Activated CD8-positive, alpha-beta T cell treated with anti-CD3 and anti-CD28 coated beads, Interleukin-2, amount 10 ng/mL, durations not matched to agents 7 days and 5 days (primary cell): ENCODE results near the gene MBLAC2. TPM values are rescaled to one million over a fixed set of nuclear protein-coding genes. Genes with fewer than 3 reads are reported as not detected.

Experiments
- ATAC-seq: fragments of 150-1000 bp; cut with Tn5 transposase; one replicate; pipeline ENCODE4 v1.10.0; 2021; ENCODE audit warnings: moderate library complexity
- CTCF ChIA-PET: fragments of 350-600 bp; sonication (Branson Sonifier 250); formaldehyde crosslinking; loops from one replicate; lab custom pipeline; 2021; ENCODE audit warnings: antibody characterized with exemption; lab: Charles Lee
- POLR2A ChIA-PET: fragments of 350-600 bp; sonication (Branson Sonifier 250); formaldehyde crosslinking; loops from one replicate; lab custom pipeline; 2021; ENCODE audit warnings: antibody characterized with exemption; lab: Charles Lee
- DNase-seq: peaks from one replicate; pipeline ENCODE4 v3.0.0-alpha.2; 2020
- H3K27ac Mint-ChIP-seq: one replicate; pipeline ENCODE4 v1.8.0; 2021; ENCODE audit warnings: mild to moderate bottlenecking, mixed read lengths
- H3K27me3 Mint-ChIP-seq: one replicate; pipeline ENCODE4 v1.8.0; 2021; ENCODE audit warnings: low read depth, mixed read lengths
- H3K36me3 Mint-ChIP-seq: one replicate; pipeline ENCODE4 v1.8.0; 2021; ENCODE audit warnings: low read depth, mixed read lengths
- H3K4me1 Mint-ChIP-seq: one replicate; pipeline ENCODE4 v1.8.0; 2021; ENCODE audit warnings: low read depth, mixed read lengths
- H3K4me3 Mint-ChIP-seq: one replicate; pipeline ENCODE4 v1.8.0; 2021; ENCODE audit warnings: mild to moderate bottlenecking, mixed read lengths
- H3K9me3 Mint-ChIP-seq: one replicate; pipeline ENCODE4 v1.8.0; 2022; ENCODE audit warnings: mixed read lengths; ENCODE audit not compliant: insufficient read depth
- total RNA-seq, 2 experiments: library from RNA; stranded (reverse); gene quantifications; one replicate each; pipeline ENCODE4 v1.2.3, GENCODE V29; 2021

MBLAC2 gene
- total RNA-seq, 2 experiments from 2014 or later: 5.1 to 5.5 TPM

DNA sequence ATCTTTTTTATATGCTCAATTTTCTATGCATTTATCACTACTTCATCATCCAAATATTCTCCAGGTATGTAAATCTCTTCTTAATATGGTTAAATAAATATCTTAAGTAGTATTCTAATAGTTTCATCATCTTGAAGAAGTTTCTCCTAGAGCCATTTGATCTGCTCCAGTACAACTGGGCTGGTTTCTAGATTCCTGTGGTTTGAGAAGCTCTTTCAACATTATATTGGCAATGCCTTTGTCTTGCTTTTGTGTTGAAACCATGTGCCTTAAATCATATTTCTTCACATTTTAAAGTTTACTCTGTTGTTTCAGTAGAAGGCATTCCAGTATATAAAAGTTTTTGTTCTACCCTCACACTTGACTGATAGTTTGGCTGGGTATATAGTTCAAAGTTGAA lies 27.6 kb downstream of the MBLAC2 start:
- no peak for DNase-seq

DNA sequence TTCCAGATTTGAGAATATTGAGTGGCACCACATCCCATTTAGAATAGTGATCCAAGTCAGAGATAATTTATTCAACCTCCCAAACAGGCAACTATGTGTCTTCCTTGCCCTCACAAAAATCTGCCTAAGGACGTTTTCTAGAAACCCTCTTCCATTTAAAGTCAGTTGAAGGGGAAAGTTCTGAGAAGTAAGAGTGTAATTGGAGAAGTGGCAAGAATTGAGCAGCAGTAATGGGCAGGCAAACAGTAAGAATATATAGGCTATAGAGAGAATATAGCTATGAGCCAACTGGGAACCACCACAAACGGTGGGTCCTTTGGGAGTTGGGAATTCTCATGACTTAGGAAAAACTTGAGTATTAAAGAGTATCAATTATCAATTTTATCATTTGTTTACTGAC lies 33.9 kb downstream of the MBLAC2 start:
- Mint-ChIP-seq H3K4me3 (peak overlapping the region; percentile 75), H3K27me3 (peaks cover 13% of the 10 kb centered on the region), H3K27ac (no peak overlapping the region), H3K9me3 (no peaks in the 10 kb centered on the region), H3K4me1 (peaks cover 7% of the 10 kb centered on the region), H3K36me3 (no peaks in the 10 kb centered on the region)
- ChIA-PET CTCF (interaction anchor here (1.1 to 8.3 kb wide), 6 partner anchors 17 to 343 kb away, joined by 3 to 76 read pairs (median 5); partner anchors contain the start of gene LYSMD3), POLR2A (no interaction called here)
- DNase-seq (no peak), ATAC-seq (no peak)

More for the DNA sequence above, 27.6 kb downstream of the MBLAC2 start:
- Mint-ChIP-seq H3K9me3 (no peaks in the 10 kb centered on the region), H3K4me1 (no peaks in the 10 kb centered on the region), H3K36me3 (no peaks in the 10 kb centered on the region), H3K27ac (no peak overlapping the region), H3K27me3 (peaks cover 3% of the 10 kb centered on the region), H3K4me3 (no peak overlapping the region)
- POLR2A ChIA-PET: no interaction called here
- no peak for ATAC-seq
- CTCF ChIA-PET: no interaction called here

DNA sequence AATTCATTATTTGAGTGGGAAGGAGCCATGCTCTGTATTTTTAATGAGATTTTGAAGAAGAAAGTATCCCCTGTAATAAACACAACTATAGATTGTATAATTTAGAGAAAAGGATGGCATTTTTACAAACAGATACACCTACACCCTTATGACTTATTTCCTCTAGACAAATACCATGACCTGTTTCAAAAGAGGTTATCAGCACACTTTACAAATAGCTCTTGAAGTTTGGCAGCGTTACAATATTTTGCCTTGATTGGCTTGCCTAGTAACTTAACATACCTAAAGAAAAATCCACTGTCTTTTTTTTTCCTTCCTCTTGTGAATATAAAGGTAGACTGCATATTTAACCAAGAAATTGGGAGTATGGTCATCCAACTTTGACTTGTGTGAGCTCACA lies 36.5 kb downstream of the MBLAC2 start:
- peaks cover 7% of the 10 kb centered on the region for H3K4me1 Mint-ChIP-seq
- DNase-seq (no peak), ATAC-seq (no peak)
- H3K27ac Mint-ChIP-seq: no peak overlapping the region
- ChIA-PET POLR2A (no interaction called here), CTCF (interaction anchor here (1.2 to 8.3 kb wide), 4 partner anchors 13 to 346 kb away, joined by 3 to 76 read pairs (median 14); partner anchors contain the start of genes CETN3 and LYSMD3)
- no peak overlapping the region for H3K4me3 Mint-ChIP-seq
- peaks cover 10% of the 10 kb centered on the region for H3K27me3 Mint-ChIP-seq
- H3K36me3 Mint-ChIP-seq: no peaks in the 10 kb centered on the region
- no peaks in the 10 kb centered on the region for H3K9me3 Mint-ChIP-seq

DNA sequence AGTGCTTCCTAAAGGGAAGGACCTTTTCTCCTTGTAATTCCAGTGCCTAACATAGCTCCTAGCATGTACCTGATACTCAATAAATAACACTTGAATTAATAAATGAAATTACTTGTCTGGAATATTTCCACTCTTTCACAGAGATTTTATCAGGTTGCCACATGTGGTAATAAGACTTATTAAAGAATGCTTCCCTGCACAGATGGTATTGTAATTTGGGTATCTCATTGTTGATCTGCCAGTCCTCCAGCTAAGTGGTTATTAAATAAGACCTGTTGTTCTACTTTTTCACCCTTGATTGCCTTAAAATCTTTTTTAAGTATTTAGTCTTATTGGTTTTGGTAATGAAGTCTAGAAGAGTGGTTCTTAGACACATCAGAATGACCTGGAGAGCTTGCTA lies 36.9 kb downstream of the MBLAC2 start:
- no peaks in the 10 kb centered on the region for H3K9me3 Mint-ChIP-seq
- peaks cover 7% of the 10 kb centered on the region for H3K4me1 Mint-ChIP-seq
- H3K4me3 Mint-ChIP-seq: no peak overlapping the region
- POLR2A ChIA-PET: no interaction called here
- DNase-seq: no peak
- peaks cover 10% of the 10 kb centered on the region for H3K27me3 Mint-ChIP-seq
- CTCF ChIA-PET: interaction anchor here (1.2 to 8.3 kb wide), 4 partner anchors 14 to 346 kb away, joined by 3 to 76 read pairs (median 14); partner anchors contain the start of genes CETN3 and LYSMD3
- H3K36me3 Mint-ChIP-seq: no peaks in the 10 kb centered on the region
- no peak overlapping the region for H3K27ac Mint-ChIP-seq
- no peak for ATAC-seq

GRCh38 chr5:90434116-90434714 lies 40.4 kb downstream of the MBLAC2 start:
- DNase-seq: peak; percentile 60

DNA sequence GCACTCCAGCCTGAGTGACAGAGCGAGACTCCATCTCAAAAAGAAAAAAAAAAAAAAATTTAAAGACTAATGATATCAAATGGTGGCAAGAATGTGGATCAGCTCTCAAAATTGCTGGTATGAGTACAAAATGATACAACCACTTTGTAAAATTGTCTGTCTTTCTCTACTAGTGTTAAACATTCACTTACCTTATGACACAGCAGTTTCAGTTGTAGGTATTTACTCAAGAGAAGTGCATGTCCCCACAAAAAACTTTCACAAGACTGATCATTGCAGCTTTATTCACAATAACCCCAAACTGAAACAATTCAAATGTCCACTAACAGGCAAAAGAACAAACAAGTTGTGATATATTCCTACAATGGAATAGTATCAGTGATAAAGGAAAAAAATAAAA lies 50.3 kb downstream of the MBLAC2 start:
- ChIA-PET CTCF (interaction anchor here (1.1 kb wide), 1 partner anchor 17 kb away, joined by 3 read pairs; no protein-coding TSS in a partner anchor), POLR2A (interaction anchor here (1.2 kb wide), 1 partner anchor 15 kb away, joined by 3 read pairs; the partner anchor contains the start of gene CETN3)
- no peak overlapping the region for H3K27ac Mint-ChIP-seq
- no peaks in the 10 kb centered on the region for H3K36me3 Mint-ChIP-seq
- H3K27me3 Mint-ChIP-seq: peaks cover 28% of the 10 kb centered on the region
- no peak for ATAC-seq
- H3K9me3 Mint-ChIP-seq: no peaks in the 10 kb centered on the region
- H3K4me3 Mint-ChIP-seq: no peak overlapping the region
- H3K4me1 Mint-ChIP-seq: no peaks in the 10 kb centered on the region
- DNase-seq: no peak

More at GRCh38 chr5:90434116-90434714, 40.4 kb downstream of the MBLAC2 start:
- Mint-ChIP-seq H3K27me3 (peaks cover 16% of the 10 kb centered on the region), H3K4me3 (no peak overlapping the region), H3K36me3 (no peaks in the 10 kb centered on the region), H3K27ac (no peak overlapping the region), H3K4me1 (no peaks in the 10 kb centered on the region), H3K9me3 (no peaks in the 10 kb centered on the region)
- ATAC-seq: peak; percentile 81
- ChIA-PET CTCF (interaction anchor here (0.8 to 2.0 kb wide), 3 partner anchors 17 to 170 kb away, joined by 3 to 9 read pairs (median 4); no protein-coding TSS in a partner anchor), POLR2A (no interaction called here)

DNA sequence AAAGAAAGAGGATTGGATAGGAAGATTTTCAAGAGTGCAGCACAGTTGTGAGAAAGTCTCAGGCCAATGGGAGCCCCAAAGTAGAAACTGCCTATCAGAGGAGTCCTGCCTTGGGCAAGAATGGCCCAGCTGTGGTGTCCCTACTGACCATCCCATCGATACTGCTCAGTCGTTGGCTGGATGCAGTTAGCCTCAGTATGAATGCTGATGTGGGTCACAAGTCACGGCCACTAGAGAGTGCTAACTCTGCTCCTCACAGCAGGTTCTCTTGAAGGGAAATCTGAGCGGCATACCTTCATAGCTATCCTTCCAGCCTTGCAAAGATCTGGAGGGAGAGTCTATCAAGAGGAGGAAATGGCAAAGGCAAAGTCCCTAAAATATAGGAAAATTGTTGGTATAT lies 53.4 kb downstream of the MBLAC2 start:
- Mint-ChIP-seq H3K9me3 (no peaks in the 10 kb centered on the region), H3K27me3 (peaks cover 25% of the 10 kb centered on the region), H3K27ac (no peak overlapping the region), H3K36me3 (no peaks in the 10 kb centered on the region), H3K4me3 (no peak overlapping the region), H3K4me1 (no peaks in the 10 kb centered on the region)
- ChIA-PET POLR2A (interaction anchor here (1.6 kb wide), 1 partner anchor 11 kb away, joined by 4 read pairs; the partner anchor contains the start of gene CETN3), CTCF (interaction anchor here (2.3 kb wide), 1 partner anchor 11 kb away, joined by 5 read pairs; no protein-coding TSS in a partner anchor)
- ATAC-seq: no peak
- DNase-seq: no peak

- peaks cover 20% of the 10 kb centered on the region for H3K27me3 Mint-ChIP-seq
- POLR2A ChIA-PET: no interaction called here
- no peaks in the 10 kb centered on the region for H3K36me3 Mint-ChIP-seq
- DNase-seq: no peak
- no peaks in the 10 kb centered on the region for H3K9me3 Mint-ChIP-seq
- no peaks in the 10 kb centered on the region for H3K4me1 Mint-ChIP-seq
- no peak overlapping the region for H3K27ac Mint-ChIP-seq
- CTCF ChIA-PET: no interaction called here
- H3K4me3 Mint-ChIP-seq: no peak overlapping the region
- ATAC-seq: no peak
Measured at GRCh38 chr5:90418214-90418613, 56.4 kb downstream of the MBLAC2 start.

GRCh38 chr5:90410178-90410762 lies 64.3 kb downstream of the MBLAC2 start:
- ATAC-seq: no peak
- no peak overlapping the region for H3K4me3 Mint-ChIP-seq
- H3K27ac Mint-ChIP-seq: no peak overlapping the region
- DNase-seq: no peak
- ChIA-PET CTCF (interaction anchor here (0.8 to 3.1 kb wide), 8 partner anchors 10 to 119 kb away, joined by 3 to 16 read pairs (median 8); partner anchors contain the start of genes LYSMD3, MBLAC2 and POLR3G), POLR2A (interaction anchor here (0.7 to 2.4 kb wide), 14 partner anchors 10 to 970 kb away, joined by 3 to 22 read pairs (median 5); partner anchors contain the start of genes LYSMD3, MBLAC2 and POLR3G)
- H3K4me1 Mint-ChIP-seq: peaks cover 11% of the 10 kb centered on the region
- no peaks in the 10 kb centered on the region for H3K9me3 Mint-ChIP-seq
- H3K27me3 Mint-ChIP-seq: no peaks in the 10 kb centered on the region
- peaks cover 13% of the 10 kb centered on the region for H3K36me3 Mint-ChIP-seq

GRCh38 chr5:90409318-90410177 lies 65.0 kb downstream of the MBLAC2 start, which contains the start of gene CETN3:
CETN3 (minus strand) TSS chr5:90409756; CDS start chr5:90409661, 95 bp downstream.
- no peaks in the 10 kb centered on the region for H3K9me3 Mint-ChIP-seq
- H3K4me1 Mint-ChIP-seq: peaks cover 11% of the 10 kb centered on the region
- peak; percentile 95 for ATAC-seq
- ChIA-PET CTCF (interaction anchor here (0.8 to 3.1 kb wide), 7 partner anchors 10 to 119 kb away, joined by 3 to 16 read pairs (median 8); partner anchors contain the start of genes LYSMD3, MBLAC2 and POLR3G), POLR2A (interaction anchor here (0.6 to 2.4 kb wide), 15 partner anchors 9 to 971 kb away, joined by 3 to 22 read pairs (median 5); partner anchors contain the start of genes LYSMD3, MBLAC2 and POLR3G)
- peak; percentile 94 for DNase-seq
- no peak within 1 kb of the TSS for H3K4me3 Mint-ChIP-seq
- H3K27ac Mint-ChIP-seq: no peak within 1 kb of the TSS
- H3K27me3 Mint-ChIP-seq: no peaks in the 10 kb centered on the region
- peaks cover 17% of the 10 kb centered on the region for H3K36me3 Mint-ChIP-seq
